ENCODE results near the gene SYP. TPM values are rescaled to one million over a fixed set of nuclear protein-coding genes. Genes with fewer than 3 reads are reported as not detected.

Gene SYP
- total and polyA plus RNA-seq, 7 donors = 0.37 to 1.6 (median 1.0) TPM

- intact Hi-C loops (cut with DNase I) = no loop called here
- ATAC-seq (no peak), DNase-seq (no peak)
- H3K4me3 ChIP-seq = no peak overlapping the region
- H3K9me3 ChIP-seq = no peaks in the 10 kb centered on the region
- no peaks in the 10 kb centered on the region for H3K4me1 ChIP-seq
- TF ChIP-seq, protein P1, sequence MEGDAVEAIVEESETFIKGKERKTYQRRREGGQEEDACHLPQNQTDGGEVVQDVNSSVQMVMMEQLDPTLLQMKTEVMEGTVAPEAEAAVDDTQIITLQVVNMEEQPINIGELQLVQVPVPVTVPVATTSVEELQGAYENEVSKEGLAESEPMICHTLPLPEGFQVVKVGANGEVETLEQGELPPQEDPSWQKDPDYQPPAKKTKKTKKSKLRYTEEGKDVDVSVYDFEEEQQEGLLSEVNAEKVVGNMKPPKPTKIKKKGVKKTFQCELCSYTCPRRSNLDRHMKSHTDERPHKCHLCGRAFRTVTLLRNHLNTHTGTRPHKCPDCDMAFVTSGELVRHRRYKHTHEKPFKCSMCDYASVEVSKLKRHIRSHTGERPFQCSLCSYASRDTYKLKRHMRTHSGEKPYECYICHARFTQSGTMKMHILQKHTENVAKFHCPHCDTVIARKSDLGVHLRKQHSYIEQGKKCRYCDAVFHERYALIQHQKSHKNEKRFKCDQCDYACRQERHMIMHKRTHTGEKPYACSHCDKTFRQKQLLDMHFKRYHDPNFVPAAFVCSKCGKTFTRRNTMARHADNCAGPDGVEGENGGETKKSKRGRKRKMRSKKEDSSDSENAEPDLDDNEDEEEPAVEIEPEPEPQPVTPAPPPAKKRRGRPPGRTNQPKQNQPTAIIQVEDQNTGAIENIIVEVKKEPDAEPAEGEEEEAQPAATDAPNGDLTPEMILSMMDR (IDR thresholded peaks at IDR 0.05) = no peak
- no peak overlapping the region for H3K27ac ChIP-seq
- peaks cover 0 to 13% (median 0%) of the 10 kb centered on the region in 3 donors for H3K27me3 ChIP-seq (ENCODE audit: insufficient read depth in 3 of 3, low read length in 2 of 3)
- no peaks in the 10 kb centered on the region for H3K36me3 ChIP-seq (ENCODE audit: insufficient read depth in 1 of 2, low read depth in 1 of 2)
- WGBS, 3 donors = 68 to 80% (median 72%) methylated on average over 4 to 8 of the region's 8 CpGs
These were observed 6.5 kb upstream of the SYP start for GRCh38 chrX:49206543-49206942.

- H3K4me3 ChIP-seq = no peak overlapping the region
- H3K27ac ChIP-seq = no peak overlapping the region
- ATAC-seq (no peak), DNase-seq (no peak)
- intact Hi-C loops (cut with DNase I) = no loop called here
- no peaks in the 10 kb centered on the region for H3K9me3 ChIP-seq
- no peaks in the 10 kb centered on the region for H3K36me3 ChIP-seq (ENCODE audit: insufficient read depth in 1 of 2, low read depth in 1 of 2)
- WGBS, 3 donors = 70 to 84% (median 71%) methylated on average over 10 to 13 of the region's 13 CpGs
- TF ChIP-seq, protein P1 (IDR thresholded peaks at IDR 0.05) = no peak
- no peaks in the 10 kb centered on the region for H3K4me1 ChIP-seq
- H3K27me3 ChIP-seq (ENCODE audit: insufficient read depth in 3 of 3, low read length in 2 of 3) = peaks cover 0 to 11% (median 0%) of the 10 kb centered on the region in 3 donors
These were observed 5.5 kb upstream of the SYP start for GRCh38 chrX:49205443-49205842.

DNA sequence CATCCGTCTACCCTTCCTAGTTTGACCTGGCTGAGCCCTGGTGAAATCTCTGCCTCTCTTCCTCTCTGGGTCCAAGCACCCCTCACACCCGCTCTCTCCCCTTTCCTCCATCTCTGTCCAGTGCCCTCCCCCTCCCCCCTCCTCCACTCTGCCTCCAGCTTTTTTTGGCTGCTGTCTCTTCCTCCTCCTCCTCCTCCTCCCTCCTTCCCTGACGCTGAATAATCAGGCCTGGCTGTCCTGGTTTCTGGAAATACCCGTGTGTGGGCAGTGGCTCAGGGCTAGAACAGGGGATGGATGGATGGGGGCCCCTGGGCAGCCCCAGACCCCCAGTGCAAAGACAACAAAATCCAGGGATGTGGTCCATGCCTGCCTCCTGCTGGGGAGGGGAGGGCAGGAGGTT lies 4.7 kb upstream of the SYP start:
- intact Hi-C loops (cut with DNase I) = no loop called here
- 40 to 80% (median 44%) methylated on average over 2 to 4 of the region's 4 CpGs for WGBS, 3 donors
- Histone ChIP-seq H3K36me3 (ENCODE audit: insufficient read depth in 1 of 2, low read depth in 1 of 2) (no peaks in the 10 kb centered on the region), H3K27ac (no peak overlapping the region), H3K4me3 (no peak overlapping the region), H3K9me3 (no peaks in the 10 kb centered on the region), H3K4me1 (no peaks in the 10 kb centered on the region), H3K27me3 (ENCODE audit: insufficient read depth in 3 of 3, low read length in 2 of 3) (peaks cover 0 to 11% (median 0%) of the 10 kb centered on the region in 3 donors)
- ATAC-seq (no peak), DNase-seq (no peak)
- TF ChIP-seq, protein P1 (IDR thresholded peaks at IDR 0.05) = no peak

DNA sequence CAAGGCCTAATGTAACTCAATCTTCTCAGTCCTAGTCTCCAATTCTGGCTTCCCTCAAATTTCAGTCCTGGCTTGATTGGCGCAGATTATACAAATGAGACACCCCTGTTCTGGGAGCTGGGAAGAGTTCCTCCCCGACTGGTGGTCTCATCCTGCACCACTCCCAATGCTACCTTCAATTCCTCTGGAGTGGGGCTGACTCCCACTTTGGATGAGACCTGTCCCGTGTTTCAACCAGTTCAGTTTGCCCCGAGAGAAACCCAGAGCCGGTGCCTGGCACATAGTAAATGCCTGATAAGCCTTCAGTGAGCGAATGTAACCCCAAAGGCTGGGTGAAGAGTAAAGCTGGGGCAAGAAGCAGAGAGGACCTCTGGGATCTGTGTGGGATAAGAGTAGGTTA lies 4.0 kb upstream of the SYP start:
- TF ChIP-seq, protein P1 (IDR thresholded peaks at IDR 0.05) = no peak

DNA sequence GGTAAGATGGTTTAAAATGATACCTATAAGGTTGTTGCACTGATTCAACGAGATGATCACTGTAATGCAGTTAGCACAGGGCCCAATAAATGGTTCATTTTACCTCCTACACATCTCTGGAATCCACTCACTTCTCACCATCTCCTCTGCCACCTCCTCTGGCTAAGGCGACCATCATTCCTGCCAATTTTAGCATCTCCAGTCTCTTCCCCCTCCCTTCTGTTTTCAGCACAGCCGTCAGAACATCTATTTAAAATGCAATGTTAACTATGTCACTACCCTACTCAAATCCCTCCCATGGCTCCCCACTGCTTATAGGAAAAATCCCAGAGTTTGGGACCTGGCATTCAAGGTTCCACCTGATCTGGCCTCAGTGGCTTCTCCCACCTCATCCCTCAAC lies 3.5 kb upstream of the SYP start:
- peaks cover 0 to 11% (median 0%) of the 10 kb centered on the region in 3 donors for H3K27me3 ChIP-seq (ENCODE audit: insufficient read depth in 3 of 3, low read length in 2 of 3)
- no peaks in the 10 kb centered on the region for H3K9me3 ChIP-seq
- no peaks in the 10 kb centered on the region for H3K36me3 ChIP-seq (ENCODE audit: insufficient read depth in 1 of 2, low read depth in 1 of 2)
- no peak overlapping the region for H3K4me3 ChIP-seq
- 54 to 70% (median 64%) methylated on average over 3 of the region's 3 CpGs for WGBS, 3 donors
- DNase-seq (no peak), ATAC-seq (no peak)
- intact Hi-C loops (cut with DNase I) = no loop called here
- no peak overlapping the region for H3K27ac ChIP-seq
- no peaks in the 10 kb centered on the region for H3K4me1 ChIP-seq
- TF ChIP-seq, protein P1 (IDR thresholded peaks at IDR 0.05) = no peak

More for the DNA sequence above, 4.0 kb upstream of the SYP start:
- ATAC-seq = no peak
- DNase-seq = no peak
- H3K4me3 ChIP-seq = no peak overlapping the region
- H3K27ac ChIP-seq = no peak overlapping the region
- H3K9me3 ChIP-seq = no peaks in the 10 kb centered on the region
- WGBS, 3 donors = 77 to 90% (median 85%) methylated on average over 6 of the region's 6 CpGs
- H3K36me3 ChIP-seq (ENCODE audit: insufficient read depth in 1 of 2, low read depth in 1 of 2) = no peaks in the 10 kb centered on the region
- H3K27me3 ChIP-seq (ENCODE audit: insufficient read depth in 3 of 3, low read length in 2 of 3) = peaks cover 0 to 11% (median 0%) of the 10 kb centered on the region in 3 donors
- intact Hi-C loops (cut with DNase I) = no loop called here
- no peaks in the 10 kb centered on the region for H3K4me1 ChIP-seq

All from psoas muscle (tissue), 8 donors.